Pancreas (tissue), 10 donors: Measurements from ENCODE around the gene SULT2B1. TPM values are rescaled to one million over a fixed set of nuclear protein-coding genes. Genes with fewer than 3 reads are reported as not detected.
"Not testable (repeated sequence)": the region's sequence is repeated elsewhere in the genome, so short reads cannot be mapped to it uniquely, and the experiment has no call there.

Experiments
- ATAC-seq, 4 donors: fragments of 200-7000 bp; cut with Tn5 transposase; one replicate each; pipeline versions ENCODE4 v1.8.0 to v1.9.1; 2020; ENCODE audit warnings: mild to moderate bottlenecking in 4 of 4, moderate library complexity in 4 of 4
- DNase-seq, 6 donors: peaks; one replicate each; pipeline ENCODE4 v3.0.0-alpha.2; 2020
- FAIRE-seq: peaks from 2 replicates; lab custom pipeline; 2012; peaks lifted over from hg19 to GRCh38; lab: Jason Lieb, UNC
- H3K27ac ChIP-seq, 4 donors: fragments of 200-600 bp; sonication (generic); 1 replicate in 3 of 4; 2 replicates in 1 of 4; pipeline versions ENCODE4 v1.5.0 to v1.8.0; 2020
- H3K27me3 ChIP-seq, 4 donors: fragments of 200-600 bp; one replicate each; pipeline ENCODE4 v1.8.0; 2021
- H3K36me3 ChIP-seq, 3 donors: fragments of 200-600 bp; sonication (generic) in 1 of 3; one replicate each; pipeline versions ENCODE4 v1.5.0 to v1.8.0; 2020 to 2021
- H3K4me1 ChIP-seq, 3 donors: fragments of 200-600 bp; one replicate each; pipeline ENCODE4 v1.8.0; 2021
- H3K4me3 ChIP-seq, 4 donors: fragments of 200-600 bp; sonication (generic) in 2 of 4; one replicate each; pipeline versions ENCODE4 v1.5.0 to v1.8.0; 2020 to 2021
- H3K9me3 ChIP-seq, 4 donors: fragments of 200-600 bp; one replicate each; pipeline ENCODE4 v1.8.0; 2021
- WGBS, 2 donors: extraction: QIAGEN DNeasy Blood & Tissue Kit; methylation state at CpG; one replicate each; pipeline ENCODE4 v1.1.7; 2013; 5-methylcytosine and 5-hydroxymethylcytosine counted together
- intact Hi-C, 3 donors: fragments of 100-400 bp; cut with DNase I; formaldehyde crosslinking; loops; one replicate each; pipeline versions ENCODE4 v1.11.1 to v1.14.2; 2022
- polyA plus RNA-seq, 2 donors: library from polyadenylated mRNA; stranded (reverse); fragments of 200-250 nt; gene quantifications; one replicate each; pipeline ENCODE4 v1.2.3, GENCODE V29; 2013
- total RNA-seq, 6 donors: library from RNA; stranded (reverse); fragmentation: NEBNext Ultra II Directional in 4 of 6; extraction: Animal tissue kit (Norgen Biotek cat#: 25700) in 4 of 6; gene quantifications; one replicate each; pipeline versions ENCODE4 v1.2.1 to v1.2.4, GENCODE V29; 2021 to 2023
- TF ChIP-seq, protein P1 (sequence below), 4 donors: fragments of 200-600 bp; sonication (generic) in 3 of 4; IDR thresholded peaks; one replicate each; pipeline versions ENCODE4 v1.5.0 to v1.8.0; 2021; ENCODE audit warnings: antibody characterized with exemption in 4 of 4
- donor health status: healthy with polysubstance abuse.
- donor health status: DM: no; HTN: no; CAD: no; lungs with moderate emphysema.
- donor health status: DM: no; HTN: no; CAD: no.
- donor health status: control.
- donor health status: control.
- donor health status: Bipolar disorder and iron deficiency.
- donor health status: DM: yes; HTN: yes; CAD: no.
- donor health status: DM: no; HTN: no; CAD: no.
- donor health status: DM: no; HTN: no; CAD: no.
- donor health status: DM: yes; HTN: yes; CAD: no.

Gene SULT2B1
- total and polyA plus RNA-seq, 8 donors: 0.32 to 1.7 (median 0.62) TPM; not detected in 1

DNA sequence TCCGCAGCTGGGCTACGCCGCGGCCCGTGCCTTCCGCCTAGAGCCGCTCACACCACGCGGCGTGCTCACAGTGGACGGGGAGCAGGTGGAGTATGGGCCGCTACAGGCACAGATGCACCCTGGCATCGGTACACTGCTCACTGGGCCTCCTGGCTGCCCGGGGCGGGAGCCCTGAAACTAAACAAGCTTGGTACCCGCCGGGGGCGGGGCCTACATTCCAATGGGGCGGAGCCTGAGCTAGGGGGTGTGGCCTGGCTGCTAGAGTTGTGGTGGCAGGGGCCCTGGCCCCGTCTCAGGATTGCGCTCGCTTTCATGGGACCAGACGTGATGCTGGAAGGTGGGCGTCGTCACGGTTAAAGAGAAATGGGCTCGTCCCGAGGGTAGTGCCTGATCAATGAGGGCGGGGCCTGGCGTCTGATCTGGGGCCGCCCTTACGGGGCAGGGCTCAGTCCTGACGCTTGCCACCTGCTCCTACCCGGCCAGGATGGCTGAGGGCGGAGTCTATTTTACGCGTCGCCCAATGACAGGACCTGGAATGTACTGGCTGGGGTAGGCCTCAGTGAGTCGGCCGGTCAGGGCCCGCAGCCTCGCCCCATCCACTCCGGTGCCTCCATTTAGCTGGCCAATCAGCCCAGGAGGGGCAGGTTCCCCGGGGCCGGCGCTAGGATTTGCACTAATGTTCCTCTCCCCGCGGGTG lies 77.8 kb downstream of the SULT2B1 start:
- no peaks in the 10 kb centered on the region for H3K27me3 ChIP-seq
- H3K27ac ChIP-seq: no peak overlapping the region
- 79 to 81% methylated on average over 47 to 48 of the region's 48 CpGs for WGBS, 2 donors
- H3K9me3 ChIP-seq: no peaks in the 10 kb centered on the region
- H3K36me3 ChIP-seq: peaks cover 0 to 11% (median 0%) of the 10 kb centered on the region in 3 donors
- FAIRE-seq (no peak), DNase-seq (peak in 4 of 6 donors; percentile 48 to 82 (median 64)), ATAC-seq (no peak)
- TF ChIP-seq, protein P1, sequence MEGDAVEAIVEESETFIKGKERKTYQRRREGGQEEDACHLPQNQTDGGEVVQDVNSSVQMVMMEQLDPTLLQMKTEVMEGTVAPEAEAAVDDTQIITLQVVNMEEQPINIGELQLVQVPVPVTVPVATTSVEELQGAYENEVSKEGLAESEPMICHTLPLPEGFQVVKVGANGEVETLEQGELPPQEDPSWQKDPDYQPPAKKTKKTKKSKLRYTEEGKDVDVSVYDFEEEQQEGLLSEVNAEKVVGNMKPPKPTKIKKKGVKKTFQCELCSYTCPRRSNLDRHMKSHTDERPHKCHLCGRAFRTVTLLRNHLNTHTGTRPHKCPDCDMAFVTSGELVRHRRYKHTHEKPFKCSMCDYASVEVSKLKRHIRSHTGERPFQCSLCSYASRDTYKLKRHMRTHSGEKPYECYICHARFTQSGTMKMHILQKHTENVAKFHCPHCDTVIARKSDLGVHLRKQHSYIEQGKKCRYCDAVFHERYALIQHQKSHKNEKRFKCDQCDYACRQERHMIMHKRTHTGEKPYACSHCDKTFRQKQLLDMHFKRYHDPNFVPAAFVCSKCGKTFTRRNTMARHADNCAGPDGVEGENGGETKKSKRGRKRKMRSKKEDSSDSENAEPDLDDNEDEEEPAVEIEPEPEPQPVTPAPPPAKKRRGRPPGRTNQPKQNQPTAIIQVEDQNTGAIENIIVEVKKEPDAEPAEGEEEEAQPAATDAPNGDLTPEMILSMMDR (IDR thresholded peaks at IDR 0.05): no peak
- intact Hi-C loops: no loop called here
- peaks cover 11 to 16% (median 14%) of the 10 kb centered on the region in 3 donors for H3K4me1 ChIP-seq
- H3K4me3 ChIP-seq: no peak overlapping the region

DNA sequence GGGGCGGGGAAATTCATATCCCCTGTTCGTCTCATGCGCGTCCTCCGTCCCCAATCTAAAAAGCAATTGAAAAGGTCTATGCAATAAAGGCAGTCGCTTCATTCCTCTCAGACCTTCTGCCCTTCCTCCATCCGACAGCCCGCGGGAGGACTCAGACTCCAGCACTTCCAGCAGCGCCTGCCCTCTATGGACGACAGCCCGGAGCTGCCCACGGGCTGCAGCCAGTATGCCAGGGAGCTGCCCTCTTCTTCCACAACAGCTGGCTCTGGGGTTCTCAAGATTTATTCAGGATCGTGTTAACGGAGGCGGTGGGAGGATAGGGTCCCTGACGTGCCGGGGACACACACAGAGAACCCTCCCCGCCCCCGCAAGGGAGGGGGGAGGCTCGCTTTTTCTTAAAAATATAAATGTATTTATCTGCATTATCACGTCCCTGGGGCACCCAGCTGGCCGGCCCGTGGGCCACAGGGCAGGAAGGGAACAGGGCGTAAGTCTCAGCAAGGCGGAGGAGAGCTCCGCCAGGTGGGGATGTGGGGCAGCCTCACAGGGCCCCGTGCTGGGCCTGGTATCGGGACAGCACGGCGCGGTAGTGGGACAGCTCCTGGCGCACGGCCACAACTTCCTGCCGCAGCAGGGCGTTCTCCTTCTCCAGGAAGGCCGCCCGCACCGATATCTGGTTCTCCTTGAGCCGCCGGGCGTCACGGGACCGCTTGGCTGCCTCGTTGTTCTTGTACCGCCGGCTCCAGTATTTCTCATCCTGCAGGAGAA lies 78.5 kb downstream of the SULT2B1 start:
- peaks cover 13 to 19% (median 19%) of the 10 kb centered on the region in 3 donors for H3K4me1 ChIP-seq
- FAIRE-seq (no peak), DNase-seq (peak in 3 of 6 donors; percentile 59 to 76 (median 66)), ATAC-seq (no peak)
- 58 to 66% methylated on average over 43 to 47 of the region's 47 CpGs for WGBS, 2 donors
- no peak overlapping the region for H3K27ac ChIP-seq
- peaks cover 0 to 11% (median 0%) of the 10 kb centered on the region in 3 donors for H3K36me3 ChIP-seq
- H3K9me3 ChIP-seq: no peaks in the 10 kb centered on the region
- H3K4me3 ChIP-seq: no peak overlapping the region
- TF ChIP-seq, protein P1 (IDR thresholded peaks at IDR 0.05): no peak
- H3K27me3 ChIP-seq: no peaks in the 10 kb centered on the region
- intact Hi-C loops: no loop called here

GRCh38 chr19:48631225-48631624 lies 79.3 kb downstream of the SULT2B1 start:
- FAIRE-seq (no peak), DNase-seq (no peak), ATAC-seq (no peak)
- intact Hi-C loops: no loop called here
- H3K36me3 ChIP-seq: peaks cover 0 to 11% (median 0%) of the 10 kb centered on the region in 3 donors
- no peak overlapping the region for H3K27ac ChIP-seq
- peaks cover 13 to 19% (median 19%) of the 10 kb centered on the region in 3 donors for H3K4me1 ChIP-seq
- no peaks in the 10 kb centered on the region for H3K9me3 ChIP-seq
- H3K4me3 ChIP-seq: no peak overlapping the region
- no peaks in the 10 kb centered on the region for H3K27me3 ChIP-seq
- WGBS, 2 donors: 79 to 81% methylated on average over 3 of the region's 3 CpGs
- TF ChIP-seq, protein P1 (IDR thresholded peaks at IDR 0.05): no peak

DNA sequence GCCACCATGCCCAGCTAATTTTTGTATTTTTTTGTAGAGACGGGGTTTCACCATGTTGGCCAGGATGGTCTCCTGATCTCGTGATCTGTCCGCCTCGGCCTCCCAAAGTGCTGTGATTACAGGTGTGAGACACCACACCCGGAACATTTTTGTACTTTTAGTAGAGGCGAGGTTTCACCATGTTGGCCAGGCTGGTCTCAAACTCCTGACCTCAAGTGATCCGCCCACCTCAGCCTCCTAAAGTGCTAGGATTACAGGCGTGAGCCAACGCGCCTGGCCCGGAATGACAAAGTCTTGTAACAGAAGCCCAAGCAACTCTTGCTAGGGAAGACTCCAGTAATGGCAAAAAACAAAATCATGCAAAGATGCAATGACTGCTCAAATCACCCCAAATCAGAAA lies 80.3 kb downstream of the SULT2B1 start:
- intact Hi-C loops, H3K4me3 ChIP-seq, H3K27ac ChIP-seq, DNase-seq, FAIRE-seq, H3K9me3 ChIP-seq, ATAC-seq, H3K27me3 ChIP-seq: not testable (repeated sequence)
- 93 to 95% methylated on average over 11 of the region's 11 CpGs for WGBS, 2 donors
- Histone ChIP-seq H3K36me3 (peaks cover 0 to 11% (median 0%) of the 10 kb centered on the region in 3 donors), H3K4me1 (peaks cover 13 to 19% (median 19%) of the 10 kb centered on the region in 3 donors)

- no peak for ATAC-seq
- no peak overlapping the region for H3K27ac ChIP-seq
- H3K27me3 ChIP-seq: no peaks in the 10 kb centered on the region
- intact Hi-C loops: no loop called here
- peaks cover 13 to 19% (median 19%) of the 10 kb centered on the region in 3 donors for H3K4me1 ChIP-seq
- H3K36me3 ChIP-seq: peaks cover 0 to 11% (median 0%) of the 10 kb centered on the region in 3 donors
- H3K9me3 ChIP-seq: no peaks in the 10 kb centered on the region
- DNase-seq: no peak
- H3K4me3 ChIP-seq: no peak overlapping the region
- TF ChIP-seq, protein P1 (IDR thresholded peaks at IDR 0.05): no peak
- no peak for FAIRE-seq
Measured at GRCh38 chr19:48632692-48633147, 80.7 kb downstream of the SULT2B1 start.
